ENCODE results near the gene CAPN12. TPM values are rescaled to one million over a fixed set of nuclear protein-coding genes. Genes with fewer than 3 reads are reported as not detected.

Gene CAPN12
- total RNA-seq, 1 experiment from 2014 or later = 43.9 TPM

Other genes starting within 250 kb of the CAPN12 start
- gene MAP4K1, start 126.5 kb downstream of the CAPN12 start, total RNA-seq (2021) = 3.5 and 6.8 TPM in 2 replicates
- 230 and 292 TPM in 2 replicates for gene EIF3K, start 125.3 kb downstream of the CAPN12 start, total RNA-seq (2021)
- gene ACTN4, start 96.8 kb downstream of the CAPN12 start, total RNA-seq (2021) = 1,066 and 1,233 TPM in 2 replicates
- gene LGALS7, start 29.0 kb upstream of the CAPN12 start, total RNA-seq (2021) = 1.7 and 2.1 TPM in 2 replicates
- gene LGALS7B, start 44.7 kb upstream of the CAPN12 start, total RNA-seq (2021) = not detected in 2 replicates
- gene LGALS4, start 68.5 kb upstream of the CAPN12 start, total RNA-seq (2021) = 1.0 and 2.2 TPM in 2 replicates
- gene ECH1, start 87.3 kb upstream of the CAPN12 start, total RNA-seq (2021) = 142 and 143 TPM in 2 replicates
- 368 and 443 TPM in 2 replicates for gene HNRNPL, start 105.5 kb upstream of the CAPN12 start, total RNA-seq (2021)
- 10.3 and 14.6 TPM in 2 replicates for gene RINL, start 133.8 kb upstream of the CAPN12 start, total RNA-seq (2021)
- gene SIRT2, start 155.1 kb upstream of the CAPN12 start, total RNA-seq (2021) = 29.6 and 32.9 TPM in 2 replicates
- gene NFKBIB, start 155.5 kb upstream of the CAPN12 start, total RNA-seq (2021) = 18.8 and 21.6 TPM in 2 replicates
- 1.8 and 2.1 TPM in 2 replicates for gene CCER2, start 167.7 kb upstream of the CAPN12 start, total RNA-seq (2021)
- 33.7 and 34.9 TPM in 2 replicates for gene SARS2, start 186.3 kb upstream of the CAPN12 start, total RNA-seq (2021)
- gene MRPS12, start 186.5 kb upstream of the CAPN12 start, total RNA-seq (2021) = 77.6 and 84.8 TPM in 2 replicates
- gene FBXO17, start 231.3 kb upstream of the CAPN12 start, total RNA-seq (2021) = 8.1 and 11.1 TPM in 2 replicates

All from PC-9 (cell line).